Measurements from ENCODE around the gene CIITA.

DNA sequence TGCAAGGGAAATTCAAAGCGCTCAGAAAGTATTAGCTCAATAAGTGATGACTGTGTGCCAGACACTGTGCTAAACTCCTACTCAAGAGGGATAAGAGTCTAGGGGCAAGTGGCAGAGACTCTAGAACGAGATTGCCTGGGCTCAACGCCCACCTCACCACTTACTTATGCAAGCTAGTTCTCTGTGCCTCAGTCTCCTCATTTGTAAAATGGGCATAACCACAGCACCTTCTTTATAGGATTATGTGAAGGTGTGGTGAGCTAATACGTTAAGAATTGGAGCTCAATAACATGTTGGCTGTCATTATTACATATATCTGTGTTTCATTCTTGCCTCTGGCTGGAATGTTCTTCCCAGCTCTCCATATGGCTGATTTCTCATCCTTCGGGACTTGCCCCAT lies 49.9 kb downstream of the CIITA start:
- TF ChIP-seq EZH2phosphoT487 (IDR thresholded peaks at IDR 0.05; ENCODE audit: insufficient read depth, low read depth) = no peak
- TF ChIP-seq EZH2 (IDR thresholded peaks at IDR 0.05; ENCODE audit: insufficient read depth, poor library complexity, severe bottlenecking) = no peak

Measured in GM23248 (cell line).